ENCODE measurements around the gene GRIN2A. TPM values are rescaled to one million over a fixed set of nuclear protein-coding genes. Genes with fewer than 3 reads are reported as not detected.

GRIN2A gene
- total and polyA plus RNA-seq, 2 donors (not counting 3 experiments of a cell fraction or from before 2014, with no cell fraction given): not detected

DNA sequence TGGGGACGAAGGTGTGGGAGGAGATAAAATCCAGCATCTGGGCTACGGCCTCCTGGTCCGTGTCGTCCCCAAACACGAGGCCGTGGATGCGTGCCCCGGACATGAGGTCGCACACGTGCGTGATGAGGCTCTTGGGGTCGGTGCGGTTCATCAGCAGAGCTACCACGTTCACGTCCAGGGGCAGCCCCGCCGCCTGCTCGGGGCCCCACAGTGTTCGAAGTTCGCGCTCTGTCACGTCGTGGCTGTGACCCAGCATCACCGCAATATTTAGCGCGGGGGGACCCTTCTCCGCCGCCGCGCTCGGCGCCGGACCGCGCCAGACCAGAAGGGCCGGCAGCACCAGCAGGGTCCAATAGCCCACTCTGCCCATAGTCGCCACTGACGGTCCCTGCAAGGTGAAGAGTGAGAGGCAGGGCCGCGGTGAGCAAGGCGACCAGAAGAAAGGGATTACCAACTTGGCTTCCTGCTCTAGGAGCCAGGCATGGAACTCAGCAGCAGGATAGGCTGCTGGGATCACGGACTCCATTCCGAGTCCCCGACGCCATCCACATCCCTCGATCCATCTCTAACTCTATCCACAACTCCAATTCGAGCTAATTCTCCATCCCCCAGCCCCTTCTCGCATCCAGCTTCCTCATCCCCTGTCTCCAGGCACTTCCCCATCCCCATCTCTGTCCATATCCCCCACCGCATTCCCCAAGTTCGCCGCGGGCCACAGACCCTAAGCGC lies 2.0 kb downstream of the GRIN2A start:
- Histone ChIP-seq H2AFZ (ENCODE audit: low read depth, low read length) (no peak overlapping the region), H3K36me3 (ENCODE audit: control insufficient read depth in 2 of 2, extremely low read depth in 1 of 2, insufficient read depth in 2 of 2, low read length in 2 of 2) (no peaks in the 10 kb centered on the region), H3K27me3 (ENCODE audit: control insufficient read depth in 2 of 2, insufficient read depth in 2 of 2, low read length in 2 of 2) (peaks cover 10 to 14% of the 10 kb centered on the region in 2 experiments), H3K4me3 (replicated peaks in 1 of 3; ENCODE audit: insufficient read depth in 1 of 3, low read depth in 1 of 3, low read length in 3 of 3) (no peak overlapping the region), H3K4me1 (ENCODE audit: control insufficient read depth, extremely low read depth, insufficient read depth, low read length) (no peaks in the 10 kb centered on the region), H3K9me1 (replicated peaks; ENCODE audit: control insufficient read depth, extremely low read depth, insufficient read depth, low read length) (no peaks in the 10 kb centered on the region), H4K20me1 (replicated peaks; ENCODE audit: control insufficient read depth, extremely low read depth, insufficient read depth, low read length) (no peaks in the 10 kb centered on the region), H3K9ac (replicated peaks; ENCODE audit: extremely low read depth, insufficient read depth, low read length) (no peak overlapping the region), H3K79me2 (ENCODE audit: control insufficient read depth, insufficient read depth, low read length) (no peaks in the 10 kb centered on the region), H3K4me2 (ENCODE audit: insufficient read depth, low read length) (no peak overlapping the region), H3K27ac (ENCODE audit: insufficient read depth, low read depth, low read length) (no peak overlapping the region), H3K9me3 (replicated peaks; ENCODE audit: control insufficient read depth, insufficient read depth, low read length) (no peaks in the 10 kb centered on the region)
- no peak for FAIRE-seq
- no peak for DNase-seq (ENCODE audit: low read depth, low spot score)
- no peak for TF ChIP-seq EZH2 (IDR thresholded peaks at IDR 0.05; ENCODE audit: borderline replicate concordance, low read depth, low read length, severe bottlenecking)
- TF ChIP-seq FOS (IDR thresholded peaks at IDR 0.05; ENCODE audit: borderline replicate concordance, insufficient read depth, low read length): no peak
- TF ChIP-seq GATA2 (IDR thresholded peaks at IDR 0.05; ENCODE audit: insufficient read depth, insufficient read length, low read depth, low read length): no peak
- no peak for TF ChIP-seq POLR2A (IDR thresholded peaks at IDR 0.05; ENCODE audit: low read depth, low read length)
- TF ChIP-seq CTCF (IDR thresholded peaks at IDR 0.05; ENCODE audit: extremely low read depth in 1 of 2, insufficient read depth in 1 of 2, low read depth in 1 of 2, low read length in 2 of 2): no peak
- TF ChIP-seq, protein P1, sequence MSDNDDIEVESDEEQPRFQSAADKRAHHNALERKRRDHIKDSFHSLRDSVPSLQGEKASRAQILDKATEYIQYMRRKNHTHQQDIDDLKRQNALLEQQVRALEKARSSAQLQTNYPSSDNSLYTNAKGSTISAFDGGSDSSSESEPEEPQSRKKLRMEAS (IDR thresholded peaks at IDR 0.05; ENCODE audit: insufficient read depth, insufficient read length): no peak
- no peak for TF ChIP-seq MYC (IDR thresholded peaks at IDR 0.05; ENCODE audit: low read depth, low read length)
- intact Hi-C loops (cut with micrococcal nuclease) (loop anchor here (2.0 to 5.0 kb wide), 3 partner anchors 531 to 1613 kb away; no protein-coding TSS in a partner anchor), dilution Hi-C loops (cut with MboI; ENCODE audit: extremely low pct_ligation_motif_present, low sequenced_read_pairs) (no loop called here)
- BruUV-seq (replicated peaks): no TSS peak
- CTCF ChIA-PET: interaction anchor here (0.8 to 4.5 kb wide), 6 partner anchors 329 to 1613 kb away, joined by 4 to 43 read pairs (median 12); no protein-coding TSS in a partner anchor
- POLR2A ChIA-PET: no interaction called here
